Measurements from ENCODE around the gene SERINC5.
"Not testable (repeated sequence)": the region's sequence is repeated elsewhere in the genome, so short reads cannot be mapped to it uniquely, and the experiment has no call there.

The SERINC5 gene

DNA sequence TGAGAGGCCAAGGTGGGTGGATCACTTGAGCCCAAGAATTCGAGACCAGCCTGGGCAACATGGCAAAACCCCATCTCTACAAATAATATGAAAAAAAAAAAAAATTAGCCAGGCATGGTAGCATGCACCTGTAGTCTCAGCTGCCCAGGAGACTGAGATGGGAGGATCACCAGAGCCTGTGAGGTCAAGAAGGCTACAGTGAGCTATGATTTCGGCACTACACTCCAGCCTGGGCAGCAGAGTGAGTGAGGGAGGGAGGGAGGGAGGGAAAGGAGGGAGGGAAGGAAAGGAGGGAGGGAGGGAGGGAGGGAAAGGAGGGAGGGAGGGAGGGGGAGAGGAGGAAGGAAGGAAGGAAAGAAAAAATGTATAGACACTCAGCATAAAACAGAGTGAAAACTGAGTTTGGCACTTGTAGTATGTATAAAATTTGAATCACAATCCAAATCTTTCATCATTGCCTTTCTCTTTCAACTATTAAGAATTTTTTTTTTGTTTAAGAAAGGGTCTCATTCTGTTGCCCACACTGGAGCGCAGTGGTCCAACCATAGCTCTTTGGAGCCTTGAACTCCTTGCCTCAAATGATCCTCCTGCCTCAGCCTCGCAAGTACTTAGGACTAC lies 27.8 kb downstream of the SERINC5 start:
- no peak for DNase-seq (ENCODE audit: low read depth)

DNA sequence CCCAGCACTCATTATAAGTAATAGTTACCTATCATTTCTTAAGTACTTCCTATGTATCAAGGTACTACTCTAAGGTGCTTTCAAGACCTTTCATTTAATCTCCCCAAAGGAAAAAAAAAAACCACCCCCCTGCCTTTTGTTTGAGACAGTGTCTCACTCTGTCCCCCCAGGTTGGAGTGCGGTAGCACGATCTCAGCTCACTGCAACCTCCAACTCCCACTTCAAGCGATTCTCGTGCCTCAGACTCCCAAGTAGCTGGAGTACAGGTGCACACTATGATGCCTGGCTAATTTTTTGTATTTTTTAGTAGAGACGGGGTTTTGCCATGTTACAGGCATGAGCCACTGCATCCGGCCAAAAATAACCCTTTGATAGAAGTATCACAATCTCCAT lies 29.9 kb downstream of the SERINC5 start:
- DNase-seq (ENCODE audit: low read depth) = no peak

DNA sequence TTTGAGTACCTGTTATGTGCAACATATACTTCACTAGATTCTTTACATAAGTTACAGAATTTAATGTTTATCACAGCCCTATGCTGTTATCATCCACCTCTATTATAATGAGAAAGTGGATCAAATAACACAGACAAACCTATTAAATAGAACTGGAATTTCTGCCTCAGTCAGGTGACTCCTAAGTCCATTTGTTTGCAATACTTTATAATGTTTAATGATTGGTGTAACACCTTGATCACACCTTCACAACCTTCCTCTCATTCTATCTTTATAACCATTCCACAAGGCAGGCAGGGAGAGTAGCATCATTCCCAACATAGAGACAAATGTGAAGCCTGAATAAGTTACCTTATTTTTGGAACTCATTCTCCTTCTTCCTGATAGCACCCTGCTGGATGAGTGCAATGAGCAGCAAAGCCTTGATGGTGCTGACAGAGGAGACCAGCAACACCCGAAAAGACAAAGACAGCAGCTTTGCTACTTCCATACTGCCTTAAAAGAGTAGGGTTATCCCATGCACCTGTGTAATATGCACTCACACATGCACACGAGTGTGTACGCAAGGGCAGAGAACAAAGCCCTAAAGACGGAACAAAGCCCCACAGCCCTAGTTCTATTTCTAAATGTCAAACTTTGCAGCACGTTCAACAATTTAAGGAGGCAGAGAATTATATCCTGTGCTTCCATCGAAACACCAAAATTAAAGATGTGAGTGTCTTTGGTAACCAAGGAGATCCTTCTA lies 30.5 kb downstream of the SERINC5 start:
- DNase-seq (ENCODE audit: low read depth) = no peak

DNA sequence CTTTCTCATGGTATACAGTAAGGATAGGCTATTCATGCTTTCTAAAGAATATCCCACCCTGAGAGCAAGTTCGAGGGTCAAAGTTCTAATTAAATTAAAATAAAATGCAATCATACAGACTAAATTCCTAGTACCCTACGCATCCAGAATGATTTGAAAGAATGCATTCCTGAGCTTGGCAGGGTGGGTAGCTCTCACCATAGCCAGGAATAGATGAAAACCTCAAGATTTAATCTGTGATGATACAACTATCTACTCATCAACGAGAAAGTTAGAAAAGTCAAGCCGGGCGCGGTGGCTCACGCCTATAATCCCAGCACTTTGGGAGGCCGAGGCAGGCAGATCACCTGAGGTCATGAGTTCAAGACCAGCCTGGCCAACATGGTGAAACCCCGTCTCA lies 32.3 kb downstream of the SERINC5 start:
- DNase-seq (ENCODE audit: low read depth) = no peak

DNA sequence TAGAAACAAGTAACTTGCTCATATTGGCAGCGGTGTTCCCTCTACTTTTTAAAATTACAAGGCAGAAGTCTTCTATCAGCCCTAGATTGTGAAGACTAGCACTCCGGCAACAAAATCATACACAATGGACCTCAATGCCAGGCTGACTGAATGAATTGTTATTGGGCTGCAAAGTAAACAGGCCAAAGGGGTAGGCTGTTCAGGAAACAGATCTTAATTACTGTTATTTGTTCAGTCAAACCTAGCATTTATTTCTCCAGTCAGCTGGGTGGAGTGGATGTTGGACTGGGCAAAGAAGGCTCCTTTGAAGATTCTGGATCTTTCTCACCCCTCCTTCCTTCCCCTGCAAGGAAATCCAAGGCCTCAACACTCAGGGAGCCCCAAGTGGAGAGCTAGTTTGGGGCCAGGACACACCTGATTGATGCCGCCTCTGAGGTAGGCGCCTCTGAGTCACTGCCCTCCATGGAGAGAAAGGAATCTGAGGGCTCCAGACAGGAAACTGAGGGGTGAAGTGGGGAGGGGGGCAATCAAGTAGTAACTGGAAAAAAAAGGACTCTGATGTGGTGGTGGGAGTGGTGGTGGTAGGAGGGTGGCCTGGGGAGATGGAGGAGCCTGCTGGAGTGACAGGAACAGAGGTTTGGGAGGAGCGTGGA lies 35.5 kb downstream of the SERINC5 start:
- DNase-seq (ENCODE audit: low read depth) = no peak

DNA sequence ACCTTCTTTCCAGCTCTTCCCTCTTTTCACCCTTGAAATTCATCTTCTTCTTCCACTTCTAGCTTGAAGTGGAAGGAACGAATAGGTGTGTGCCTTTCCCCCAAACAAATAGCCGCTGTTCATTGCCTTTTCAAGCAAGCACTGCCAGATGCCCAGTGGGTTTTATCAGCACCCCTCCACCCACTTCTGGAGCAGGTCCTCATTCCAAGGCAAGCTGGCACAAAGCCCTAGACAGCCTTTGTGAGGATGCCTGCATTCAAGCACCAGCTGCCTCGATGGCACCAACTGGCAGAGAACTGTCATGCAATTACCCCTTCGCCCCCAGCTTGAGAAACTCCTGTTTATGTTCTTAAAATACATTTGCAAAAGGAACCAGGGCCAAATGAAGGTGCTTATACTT lies 36.5 kb downstream of the SERINC5 start:
- DNase-seq (ENCODE audit: low read depth) = no peak

DNA sequence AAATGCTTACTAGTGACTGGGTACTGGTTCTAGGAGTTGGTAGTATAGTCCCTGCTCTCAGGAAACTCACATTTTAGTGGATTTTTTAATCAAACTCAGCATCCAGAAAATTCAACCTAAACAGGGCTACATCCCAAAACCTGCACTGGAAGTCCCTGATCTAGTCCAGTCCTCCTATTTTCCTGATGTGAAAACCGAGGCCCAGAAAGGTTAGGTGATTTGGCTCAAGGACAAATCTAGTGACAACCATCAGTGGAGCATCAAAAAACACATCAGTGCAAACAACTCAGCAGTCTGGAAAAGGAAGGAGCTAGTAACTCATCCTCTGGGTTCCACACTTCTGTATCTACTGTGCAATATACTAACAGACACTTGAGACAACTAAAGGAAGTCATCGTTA lies 38.2 kb downstream of the SERINC5 start:
- DNase-seq (ENCODE audit: low read depth) = no peak

DNA sequence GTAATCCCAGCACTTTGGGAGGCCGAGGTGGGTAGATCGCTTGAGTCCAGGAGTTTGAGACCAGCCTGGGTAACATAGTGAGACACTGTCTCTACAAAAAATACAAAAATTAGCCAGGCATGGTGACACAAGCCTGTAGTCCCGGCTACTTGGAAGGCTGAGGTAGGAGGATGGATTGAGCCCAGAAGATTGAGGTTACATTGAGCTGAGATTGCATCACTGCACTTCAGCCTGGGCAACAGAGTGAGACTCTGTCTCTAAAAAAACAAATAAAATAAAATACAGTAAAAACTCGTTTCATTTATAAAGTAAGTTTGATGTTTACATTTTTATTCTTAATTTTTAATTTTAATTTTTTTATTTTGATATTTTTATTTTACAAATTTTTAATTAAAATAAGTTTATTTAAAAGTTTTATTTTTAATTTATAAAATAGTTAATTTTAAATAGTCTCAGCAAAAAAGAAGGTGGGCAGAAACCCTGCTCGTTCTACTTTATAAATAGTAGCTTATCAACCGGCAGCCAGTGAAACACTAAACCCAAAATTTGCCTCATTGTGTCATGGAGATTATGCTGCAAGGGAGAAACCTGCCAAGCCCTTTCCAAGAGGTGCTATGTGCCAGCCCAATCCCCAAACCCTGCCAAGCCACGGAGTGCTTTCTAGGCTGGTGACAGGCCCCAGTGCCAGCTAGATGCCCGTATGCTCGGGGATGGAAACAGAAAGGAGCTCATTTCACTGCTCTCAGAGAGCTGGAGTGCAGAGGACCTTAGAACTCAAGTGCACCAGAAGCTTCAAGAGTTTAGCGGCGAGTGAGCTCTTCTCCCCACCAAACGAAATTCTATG lies 38.9 kb downstream of the SERINC5 start:
- DNase-seq (ENCODE audit: low read depth) = no peak

DNA sequence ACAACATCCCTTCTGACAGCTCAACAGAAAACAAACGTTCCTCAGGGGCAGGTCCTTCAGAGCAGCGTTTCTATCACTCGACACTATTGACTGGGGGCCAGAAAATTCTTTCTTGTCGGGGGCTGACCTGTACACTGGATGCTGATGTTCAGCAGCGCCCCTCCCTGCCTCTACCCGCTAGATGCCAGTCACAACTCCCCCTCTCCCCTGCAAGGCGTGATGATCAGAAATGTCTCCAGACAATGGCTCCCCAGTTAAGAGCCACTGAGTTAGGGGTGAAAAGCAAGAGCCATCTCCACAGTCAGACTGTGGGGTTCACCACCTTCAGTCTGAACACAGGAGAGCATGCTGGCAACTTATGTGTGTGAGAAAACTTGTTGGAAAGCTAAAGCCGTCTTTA lies 39.8 kb downstream of the SERINC5 start:
- no peak for DNase-seq (ENCODE audit: low read depth)

DNA sequence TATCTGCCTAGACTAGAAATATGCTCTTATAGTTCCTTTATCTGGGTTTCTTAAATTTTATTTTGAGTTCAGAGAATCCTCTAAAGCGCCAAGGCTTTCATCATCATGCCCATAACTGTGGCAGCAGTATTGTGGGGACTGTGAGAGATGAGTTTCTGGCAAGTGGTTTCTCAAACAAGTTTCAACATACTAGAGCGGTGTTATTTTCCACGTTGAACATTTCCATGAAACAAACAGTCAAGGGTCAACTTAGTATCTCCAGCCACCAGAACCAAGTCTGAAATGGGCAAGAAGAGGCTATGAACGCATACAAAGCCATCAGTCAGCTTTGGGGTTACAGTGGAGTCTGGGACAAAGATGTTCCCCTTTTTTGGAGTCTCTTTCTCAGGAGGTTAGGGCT lies 40.3 kb downstream of the SERINC5 start:
- no peak for DNase-seq (ENCODE audit: low read depth)

DNA sequence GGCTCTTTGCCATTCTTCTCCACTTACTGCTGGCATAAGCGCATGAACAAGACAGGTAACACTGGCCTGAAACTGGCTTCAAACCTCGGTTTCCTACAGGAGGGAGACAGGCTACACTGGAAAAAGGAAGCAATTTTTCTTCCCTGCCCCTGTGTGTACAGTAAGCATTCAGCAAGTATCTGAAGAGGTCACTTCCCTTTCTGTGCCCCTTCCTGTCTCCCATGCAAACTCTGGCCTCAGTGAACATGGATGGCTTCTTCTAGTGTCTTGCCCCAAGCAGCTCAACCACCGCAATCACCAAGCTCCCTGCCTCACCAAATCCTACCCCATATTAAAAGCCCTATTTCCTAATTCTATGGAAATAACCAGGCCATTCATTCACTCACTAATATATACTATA lies 42.4 kb downstream of the SERINC5 start:
- no peak for DNase-seq (ENCODE audit: low read depth)

DNA sequence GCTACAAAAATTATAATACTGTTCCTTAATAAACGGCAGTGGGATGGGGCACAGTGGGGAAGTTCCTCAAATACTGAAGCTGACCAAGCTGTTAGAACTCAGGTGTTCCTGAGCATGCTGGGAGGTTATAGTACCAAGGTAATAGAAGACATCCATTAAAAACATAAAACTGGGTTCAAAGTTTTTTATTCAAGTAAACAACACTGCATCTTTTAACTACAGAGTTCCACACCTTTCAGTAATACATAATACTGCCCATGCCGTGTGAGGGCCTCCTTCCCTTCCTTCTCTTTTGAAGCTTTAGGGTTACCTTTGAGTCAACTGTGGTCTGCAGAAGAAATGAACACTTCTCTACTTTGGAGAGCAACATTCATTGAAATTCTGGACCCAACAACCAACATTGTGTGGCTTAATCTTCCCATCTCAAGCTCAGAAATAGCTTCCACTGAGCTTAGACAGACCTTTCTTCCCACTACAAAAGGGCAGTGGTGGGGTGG lies 43.6 kb downstream of the SERINC5 start:
- no peak for DNase-seq (ENCODE audit: low read depth)

DNA sequence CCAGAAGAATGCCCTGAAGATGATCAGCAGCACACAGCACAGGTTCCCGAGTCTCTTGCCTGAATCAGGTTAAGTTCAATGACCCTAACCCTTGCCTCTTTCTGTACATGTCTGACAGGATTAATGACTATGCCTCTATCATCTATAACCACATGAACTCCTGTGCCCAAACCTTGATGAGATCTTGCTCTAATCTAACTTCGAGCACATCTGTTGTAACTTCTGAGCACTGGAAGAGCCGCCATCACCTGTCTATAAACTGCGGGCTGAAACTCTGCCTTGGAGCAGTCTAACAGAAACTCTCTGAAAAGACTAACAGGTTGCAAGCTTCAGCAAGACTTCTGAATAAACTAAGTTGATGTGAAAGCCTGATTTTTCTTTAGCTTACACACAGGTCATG lies 44.5 kb downstream of the SERINC5 start:
- no peak for DNase-seq (ENCODE audit: low read depth)

DNA sequence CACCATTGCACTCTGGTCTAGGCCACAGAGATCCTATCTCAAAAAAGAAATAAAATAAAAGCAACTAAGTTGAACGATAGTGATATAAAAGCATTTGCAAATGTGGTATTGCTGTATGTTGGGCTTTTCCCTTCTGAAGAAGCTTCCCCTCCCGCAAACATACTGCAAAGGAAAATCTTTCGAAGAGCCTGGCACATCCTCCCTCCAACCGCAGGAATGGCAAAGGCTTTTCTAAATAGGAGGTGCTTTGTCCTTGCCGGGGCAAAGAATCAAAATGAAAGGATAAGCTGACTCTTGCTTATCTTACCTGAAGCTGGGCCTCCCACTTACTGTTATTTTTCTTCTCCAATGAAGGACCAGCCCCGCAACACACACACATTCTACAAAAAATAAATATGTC lies 45.8 kb downstream of the SERINC5 start:
- no peak for DNase-seq (ENCODE audit: low read depth)

DNA sequence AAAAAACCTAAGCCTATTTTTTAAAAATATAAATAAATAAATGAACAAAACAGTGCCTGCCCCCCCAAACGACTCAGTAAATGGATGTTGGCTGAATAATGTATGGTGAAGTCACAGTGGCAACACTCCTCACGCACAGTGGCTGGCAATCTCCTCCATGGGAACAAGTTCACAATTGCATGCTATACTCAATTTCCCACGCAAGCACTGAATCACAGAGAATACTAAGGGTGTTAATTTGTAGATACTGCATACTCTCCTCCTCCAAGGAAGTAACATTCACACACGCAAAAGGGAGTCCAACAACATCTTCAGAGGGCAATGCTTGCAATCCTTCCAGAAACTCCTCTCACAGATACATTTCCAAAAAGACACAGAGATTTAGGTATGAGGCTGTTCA lies 47.5 kb downstream of the SERINC5 start:
- no peak for DNase-seq (ENCODE audit: low read depth)

DNA sequence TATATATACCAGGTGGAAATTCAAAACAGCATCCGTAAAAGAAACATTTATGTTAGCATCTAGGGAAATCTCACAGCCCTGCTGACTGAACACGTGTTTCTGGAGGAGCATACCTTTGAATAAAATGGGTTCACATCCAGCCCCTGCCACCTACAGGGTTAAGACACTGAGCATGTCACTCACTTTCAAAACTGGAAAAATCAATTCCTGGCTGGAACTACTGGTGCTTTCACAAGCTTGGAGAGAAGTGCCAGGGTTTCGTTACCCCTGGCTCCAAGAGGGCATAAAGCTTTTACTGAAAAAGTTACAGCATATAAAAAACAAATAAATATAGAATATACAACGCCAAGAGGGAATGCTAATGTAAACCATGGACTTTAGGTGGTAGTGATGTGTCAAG lies 48.0 kb downstream of the SERINC5 start:
- DNase-seq (ENCODE audit: low read depth) = no peak

DNA sequence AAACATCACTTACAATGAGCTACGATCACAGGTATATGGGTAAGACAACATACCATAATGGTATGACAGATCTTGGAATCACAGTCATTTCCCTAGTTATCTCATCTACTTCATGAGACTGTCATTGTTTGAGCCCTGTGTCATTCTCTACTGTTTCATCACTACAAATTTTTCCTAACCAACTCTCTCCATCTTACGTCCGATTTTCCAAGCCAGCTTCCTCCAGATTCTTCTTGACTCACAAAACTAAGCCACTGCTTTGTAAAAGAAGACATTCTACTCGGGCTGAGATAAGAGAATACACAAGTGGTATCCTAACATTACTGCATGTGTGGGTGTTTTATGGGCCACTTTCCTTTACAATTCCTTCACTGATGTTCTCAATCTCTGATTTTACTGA lies 49.6 kb downstream of the SERINC5 start:
- DNase-seq (ENCODE audit: low read depth) = no peak

DNA sequence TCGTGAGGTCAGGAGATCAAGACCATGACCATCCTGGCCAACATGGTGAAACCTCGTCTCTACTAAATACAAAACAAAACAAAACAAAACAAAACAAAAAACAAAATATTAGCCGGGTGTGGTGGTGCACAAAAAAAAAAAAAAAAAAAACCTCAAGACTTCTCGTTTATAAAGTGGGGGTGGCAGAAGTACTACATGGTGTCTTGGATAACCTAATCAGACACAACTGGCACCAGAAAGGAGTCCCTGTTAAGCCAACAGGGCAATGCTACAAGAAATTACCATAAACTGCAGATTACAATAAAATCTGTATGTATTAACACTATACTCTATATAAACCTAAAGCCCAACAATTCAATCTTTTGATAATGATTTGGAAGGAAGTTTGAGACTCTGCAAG lies 50.0 kb downstream of the SERINC5 start:
- no peak for DNase-seq (ENCODE audit: low read depth)

DNA sequence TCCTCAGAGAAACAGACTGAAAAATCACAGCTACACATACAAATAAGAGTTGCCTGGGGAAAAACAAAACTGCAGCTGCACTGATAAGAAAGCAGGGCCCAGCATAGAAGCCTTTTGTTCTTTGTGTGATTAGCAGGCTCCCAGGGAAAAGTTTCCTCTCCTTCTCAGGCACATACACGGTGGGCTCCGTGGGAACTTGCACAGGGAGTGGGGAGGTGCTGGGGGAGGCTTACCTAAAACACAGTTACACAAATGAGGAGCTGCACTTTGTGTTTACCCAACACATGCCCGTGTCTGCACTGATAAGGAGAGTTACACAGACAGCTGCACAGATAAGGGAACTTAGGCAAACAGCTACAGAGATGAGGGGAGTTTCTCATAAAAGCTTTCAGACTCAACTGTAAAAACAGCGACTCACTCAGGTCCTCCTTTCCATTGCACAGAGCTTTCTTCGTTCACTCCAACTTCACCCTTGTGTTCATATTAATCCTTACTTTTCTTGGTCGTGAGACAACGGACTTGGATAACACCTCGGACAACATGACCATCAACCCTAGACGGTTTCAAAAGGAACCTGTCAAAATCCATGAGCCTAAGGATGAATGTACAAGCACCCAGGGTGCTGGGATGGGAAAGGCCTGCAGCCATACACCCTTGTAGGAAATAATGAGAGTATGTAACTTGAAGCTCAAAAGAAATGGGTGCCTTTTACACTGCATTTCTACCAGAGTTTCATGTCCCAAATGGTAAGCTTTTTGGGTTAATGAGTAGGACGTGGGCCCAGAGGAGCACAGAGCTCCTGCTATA lies 50.8 kb downstream of the SERINC5 start:
- no peak for DNase-seq (ENCODE audit: low read depth)

DNA sequence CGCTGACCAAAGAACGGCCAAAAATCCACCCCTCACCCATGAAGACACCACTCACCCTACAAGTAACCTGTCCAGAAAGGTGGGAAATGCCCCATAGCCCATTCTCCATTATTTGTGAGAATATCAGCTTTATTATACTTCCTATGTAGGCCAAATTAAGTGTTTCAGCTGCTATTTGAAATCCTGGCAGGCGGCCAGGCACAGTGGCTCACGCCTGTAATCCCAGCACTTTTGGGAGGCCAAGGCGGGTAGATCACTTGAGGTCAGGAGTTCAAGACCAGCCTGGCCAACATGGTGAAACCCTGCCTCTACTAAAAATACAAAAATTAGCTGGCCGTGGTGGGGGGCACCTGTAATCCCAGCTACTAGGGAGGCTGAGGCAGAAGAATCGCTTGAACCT lies 54.1 kb downstream of the SERINC5 start:
- not testable (repeated sequence) for DNase-seq (ENCODE audit: low read depth)

DNA sequence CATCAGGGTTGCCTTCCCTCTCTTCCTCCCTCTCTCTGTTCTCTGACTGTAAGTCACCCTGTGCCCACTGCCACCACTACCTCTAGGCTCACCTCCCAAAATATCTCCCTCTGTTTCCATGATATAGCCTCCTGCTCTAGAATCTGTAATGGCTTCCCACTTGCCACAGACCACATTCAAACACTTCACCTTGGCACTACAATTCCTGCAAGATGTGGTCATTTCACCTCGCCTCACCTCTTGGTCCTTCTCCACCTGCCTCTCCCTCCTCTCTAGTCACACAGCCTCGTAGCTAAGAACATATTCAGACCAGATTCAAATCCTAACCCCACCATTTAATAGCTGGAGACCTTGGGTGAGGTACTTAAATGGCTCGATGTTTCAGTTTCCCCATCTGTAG lies 56.9 kb downstream of the SERINC5 start:
- no peak for DNase-seq (ENCODE audit: low read depth)

DNA sequence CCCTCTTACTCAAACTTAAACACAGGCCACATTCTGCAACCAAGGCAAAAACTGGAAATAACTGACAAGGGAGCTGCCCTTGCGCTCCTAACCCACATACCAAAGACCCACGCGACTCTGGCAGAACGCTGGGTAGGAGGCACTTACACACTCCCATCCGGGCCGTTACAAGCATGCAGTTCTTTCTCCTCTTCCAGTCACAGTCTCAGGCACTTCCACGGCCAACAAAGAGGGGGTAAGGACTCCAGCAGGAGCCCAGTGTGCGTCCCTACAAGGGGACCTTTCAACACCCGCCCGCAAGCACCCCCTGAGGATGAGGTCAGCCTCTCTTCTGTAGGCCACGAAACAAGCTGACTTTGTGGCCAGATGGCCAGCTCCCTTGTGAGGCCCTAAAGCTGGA lies 57.4 kb downstream of the SERINC5 start:
- DNase-seq (ENCODE audit: low read depth) = no peak
